IMR-90 (cell line): ENCODE measurements around the gene FAAH2. TPM values are rescaled to one million over a fixed set of nuclear protein-coding genes. Genes with fewer than 3 reads are reported as not detected.

Experiments used
- ATAC-seq: fragments of 200-7000 bp; cut with Tn5 transposase; 2 replicates; pipeline ENCODE4 v1.9.1; 2020; ENCODE audit warnings: low read depth, mild to moderate bottlenecking, moderate library complexity
- BruUV-seq: library from RNA; stranded (reverse); fragments of 400-500 nt; replicated peaks from 2 replicates; lab custom pipeline; 2021; lab: Mats Ljungman, UMichigan
- CTCF ChIA-PET: fragments of 300-600 bp; formaldehyde crosslinking; extraction: SDS; loops from one replicate; lab custom pipeline; 2021; ENCODE audit warnings: antibody characterized with exemption; lab: Yijun Ruan, JAX
- POLR2A ChIA-PET: fragments of 300-600 bp; sonication (Branson Sonifier 250); formaldehyde crosslinking; loops from one replicate; lab custom pipeline; 2022; ENCODE audit warnings: antibody characterized with exemption; ENCODE audit not compliant: unreplicated experiment; lab: Charles Lee
- DNase-seq: peaks from one replicate; pipeline ENCODE4 v3.0.0; 2013
- H2AFZ ChIP-seq: replicated peaks from 2 replicates; pipeline ENCODE3; 2013; ENCODE audit warnings: low read length, mild to moderate bottlenecking; ENCODE audit not compliant: poor library complexity
- H2AK5ac ChIP-seq: 2 replicates; pipeline ENCODE4 v1.6.1; 2013; ENCODE audit warnings: low read depth, low read length, inconsistent platforms
- H2AK9ac ChIP-seq: replicated peaks from 2 replicates; pipeline ENCODE3; 2013; ENCODE audit warnings: mild to moderate bottlenecking, low read depth, low read length, moderate library complexity; ENCODE audit not compliant: poor library complexity
- H2BK120ac ChIP-seq: 2 replicates; pipeline ENCODE4 v1.6.1; 2013; ENCODE audit warnings: low read depth, low read length, inconsistent platforms
- H2BK15ac ChIP-seq: 3 replicates; pipeline ENCODE4 v1.6.1; 2013; ENCODE audit warnings: low read depth, low read length, inconsistent platforms
- H2BK20ac ChIP-seq: 2 replicates; pipeline ENCODE4 v1.6.1; 2013; ENCODE audit warnings: low read depth, mild to moderate bottlenecking, inconsistent platforms, low read length, moderate library complexity
- H2BK5ac ChIP-seq: 2 replicates; pipeline ENCODE4 v1.6.1; 2013; ENCODE audit warnings: mild to moderate bottlenecking, low read depth, low read length, inconsistent platforms; ENCODE audit not compliant: poor library complexity, severe bottlenecking
- H3K14ac ChIP-seq: replicated peaks from 2 replicates; pipeline ENCODE4 v1.6.1; 2013; ENCODE audit warnings: low read depth, low read length, inconsistent platforms
- H3K18ac ChIP-seq: 2 replicates; pipeline ENCODE4 v1.6.1; 2013; ENCODE audit warnings: low read depth, low read length, control low read depth
- H3K23ac ChIP-seq: 2 replicates; pipeline ENCODE4 v1.6.1; 2013; ENCODE audit warnings: low read depth, low read length, inconsistent platforms
- H3K27ac ChIP-seq: 2 replicates; pipeline ENCODE4 v1.5.1; 2013; ENCODE audit warnings: mild to moderate bottlenecking, control low read depth, low read length; ENCODE audit not compliant: insufficient read depth
- H3K27me3 ChIP-seq: 2 replicates; pipeline ENCODE4 v1.6.1; 2013; ENCODE audit warnings: low read length; ENCODE audit not compliant: control insufficient read depth, insufficient read depth
- H3K36me3 ChIP-seq: 2 replicates; pipeline ENCODE4 v1.6.1; 2013; ENCODE audit warnings: low read length, mixed read lengths; ENCODE audit not compliant: control insufficient read depth, insufficient read depth
- H3K4ac ChIP-seq: 2 replicates; pipeline ENCODE4 v1.6.1; 2013; ENCODE audit warnings: low read depth, low read length, inconsistent platforms
- H3K4me1 ChIP-seq: 2 replicates; pipeline ENCODE4 v1.6.1; 2013; ENCODE audit warnings: low read length, mixed read lengths; ENCODE audit not compliant: control insufficient read depth, insufficient read depth
- H3K4me2 ChIP-seq: 2 replicates; pipeline ENCODE4 v1.6.1; 2013; ENCODE audit warnings: low read depth, mild to moderate bottlenecking, control low read depth, low read length, moderate library complexity
- H3K4me3 ChIP-seq: 2 replicates; pipeline ENCODE4 v1.5.1; 2013; ENCODE audit warnings: low read depth, mild to moderate bottlenecking, control low read depth, low read length, moderate library complexity; ENCODE audit not compliant: insufficient read depth
- H3K56ac ChIP-seq: 2 replicates; pipeline ENCODE4 v1.6.1; 2013; ENCODE audit warnings: low read length, inconsistent platforms; ENCODE audit not compliant: insufficient read depth; ENCODE audit errors: extremely low read depth
- H3K79me1 ChIP-seq, 2 experiments: 2 replicates each; pipeline ENCODE4 v1.6.1; 2013; ENCODE audit warnings: low read length in 2 of 2, inconsistent platforms in 1 of 2, low read depth in 1 of 2
- H3K9ac ChIP-seq: 2 replicates; pipeline ENCODE4 v1.6.1; 2013; ENCODE audit warnings: low read depth, low read length, control low read depth
- H3K9me1 ChIP-seq: 2 replicates; pipeline ENCODE4 v1.6.1; 2013; ENCODE audit warnings: low read length, inconsistent platforms; ENCODE audit not compliant: insufficient read depth
- H3K9me3 ChIP-seq: 2 replicates; pipeline ENCODE4 v1.6.1; 2013; ENCODE audit warnings: low read length; ENCODE audit not compliant: control insufficient read depth, insufficient read depth
- H4K20me1 ChIP-seq: 2 replicates; pipeline ENCODE4 v1.6.1; 2013; ENCODE audit warnings: low read length, inconsistent platforms; ENCODE audit not compliant: insufficient read depth
- H4K5ac ChIP-seq: 2 replicates; pipeline ENCODE4 v1.6.1; 2013; ENCODE audit warnings: mild to moderate bottlenecking, low read depth, low read length, control low read depth
- H4K8ac ChIP-seq, 2 experiments: 2 replicates each; pipeline ENCODE4 v1.6.1; 2013; ENCODE audit warnings: low read depth in 2 of 2, low read length in 2 of 2, control low read depth in 1 of 2, inconsistent platforms in 1 of 2
- H4K91ac ChIP-seq: 2 replicates; pipeline ENCODE4 v1.6.1; 2013; ENCODE audit warnings: low read depth, low read length, inconsistent platforms; ENCODE audit not compliant: insufficient read depth
- CHD1 ChIP-seq: IDR thresholded peaks from 2 replicates; pipeline ENCODE4 v1.6.1; 2012; ENCODE audit warnings: low read depth, low read length, improper control_type of control experiment
- CTCF ChIP-seq: conservative IDR thresholded peaks from 2 replicates; pipeline ENCODE4 v1.5.1; 2012; ENCODE audit warnings: mild to moderate bottlenecking, low read depth, low read length, improper control_type of control experiment
- WGBS, 2 experiments: methylation state at CpG; one replicate each; pipeline versions ENCODE4 v1.1.5 to v1.1.7; 2013; ENCODE audit warnings: missing lambda C conversion rate in 2 of 2; ENCODE audit not compliant: insufficient read length in 1 of 2; ENCODE audit errors: extremely low coverage in 2 of 2; 5-methylcytosine and 5-hydroxymethylcytosine counted together
- dilution Hi-C: fragments of 300-500 bp; cut with HindIII; formaldehyde crosslinking; loops from one replicate; pipeline ENCODE4 v1.14.3; 2018; ENCODE audit warnings: low sequenced_read_pairs; ENCODE audit not compliant: unreplicated experiment
- in situ Hi-C: fragments of 300-500 bp; cut with MboI; formaldehyde crosslinking; loops from 3 replicates; pipeline ENCODE4 v1.14.3; 2019; ENCODE audit warnings: low sequenced_read_pairs, inconsistent platforms, mixed read lengths
- intact Hi-C: fragments of 100-400 bp; cut with micrococcal nuclease; formaldehyde crosslinking; loops from 2 replicates; pipeline ENCODE4 v1.10.0; 2022
- polyA plus RNA-seq, 3 experiments: library from polyadenylated mRNA; depleted of rRNA; stranded (reverse); fragments of >200 nt; gene quantifications; 2 replicates each; pipeline ENCODE4 v1.2.3, GENCODE V29; 2012; ENCODE audit warnings: low replicate concordance in 1 of 3
- total RNA-seq: library from RNA; depleted of rRNA; stranded (reverse); fragments of >200 nt; gene quantifications from 2 replicates; pipeline ENCODE4 v1.2.3, GENCODE V29; 2012; rRNA removed

The FAAH2 gene
- total and polyA plus RNA-seq, 2 of the 4 experiments (the other 2 are of a cell fraction): not detected

DNA sequence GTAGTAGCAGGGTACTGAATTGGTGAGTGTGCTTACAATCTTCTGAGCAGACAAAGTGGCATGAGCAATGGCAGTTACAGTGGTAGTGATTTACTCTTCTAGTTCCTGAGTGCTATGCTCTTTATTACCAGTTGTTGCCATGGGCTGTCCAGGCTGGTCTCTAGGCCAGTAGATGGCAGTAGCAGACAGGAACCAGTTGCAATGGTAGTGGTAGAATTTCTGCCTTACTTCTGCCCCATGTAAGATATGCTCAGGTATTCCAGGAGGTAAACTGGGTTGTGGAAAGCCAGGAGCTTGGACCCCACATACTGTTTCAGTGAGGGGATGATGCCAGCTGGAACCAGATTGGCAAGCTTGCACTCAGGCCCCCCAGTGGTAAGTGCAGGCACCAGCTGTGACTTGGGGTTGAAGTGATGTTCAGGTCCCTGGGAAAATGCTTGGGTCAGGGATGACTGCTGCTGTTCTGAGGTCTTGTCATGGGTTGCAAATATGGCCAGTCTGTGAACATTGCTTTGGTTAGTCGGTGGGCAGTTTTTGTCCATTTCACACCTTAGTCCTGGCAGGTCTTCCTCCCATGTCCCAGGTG lies 242.3 kb downstream of the FAAH2 start:
- TF ChIP-seq CTCF (0 out of 2 replicates have a peak, but pooled peaks have one; percentile 16), CHD1 (no peak)
- no peak overlapping the region for H2BK120ac ChIP-seq
- no peaks in the 10 kb centered on the region for H3K9me1 ChIP-seq
- no peaks in the 10 kb centered on the region for H3K4me1 ChIP-seq
- ChIA-PET CTCF (interaction anchor here (0.5 kb wide), 1 partner anchor 654 kb away, joined by 3 read pairs; no protein-coding TSS in a partner anchor), POLR2A (no interaction called here)
- no peaks in the 10 kb centered on the region for H3K9me3 ChIP-seq
- no peak overlapping the region for H4K8ac ChIP-seq
- H3K56ac ChIP-seq: no peak overlapping the region
- H3K9ac ChIP-seq: no peak overlapping the region
- H3K27me3 ChIP-seq: no peaks in the 10 kb centered on the region
- H4K91ac ChIP-seq: no peak overlapping the region
- H4K5ac ChIP-seq: no peak overlapping the region
- no peak overlapping the region for H2AK5ac ChIP-seq
- no peak overlapping the region for H3K4me3 ChIP-seq
- ATAC-seq (no peak), DNase-seq (peak; percentile 1)
- WGBS, 2 experiments: no CpG with 5 or more reads among the region's 1 CpG
- H3K4ac ChIP-seq: no peak overlapping the region
- intact Hi-C loops (no loop called here), dilution Hi-C loops (no loop called here), in situ Hi-C loops (no loop called here)
- H3K23ac ChIP-seq: no peak overlapping the region
- no peak overlapping the region for H3K14ac ChIP-seq
- no peak overlapping the region for H2AK9ac ChIP-seq
- H2BK5ac ChIP-seq: no peak overlapping the region
- no peak overlapping the region for H2BK15ac ChIP-seq
- H3K36me3 ChIP-seq: no peaks in the 10 kb centered on the region
- no peaks in the 10 kb centered on the region for H4K20me1 ChIP-seq
- BruUV-seq: no TSS peak
- no peak overlapping the region for H2BK20ac ChIP-seq
- H3K79me1 ChIP-seq: no peaks in the 10 kb centered on the region
- H3K18ac ChIP-seq: no peak overlapping the region
- no peak overlapping the region for H2AFZ ChIP-seq
- H3K27ac ChIP-seq: no peak overlapping the region
- H3K4me2 ChIP-seq: no peak overlapping the region

Other genes starting within 250 kb of the FAAH2 start
- 3.0 and 7.2 TPM in 2 replicates for gene SPIN2B, start 165.2 kb upstream of the FAAH2 start, total RNA-seq
- gene SPIN2B, start 165.2 kb upstream of the FAAH2 start, polyA plus RNA-seq (2012; rRNA removed): 8.6 and 9.3 TPM in 2 replicates
- 0.18 and 0.28 TPM in 2 replicates for gene SPIN2A, start 149.3 kb upstream of the FAAH2 start, total RNA-seq
- gene SPIN2A, start 149.3 kb upstream of the FAAH2 start, polyA plus RNA-seq (2012; rRNA removed): 0.10 and 0.63 TPM in 2 replicates